Uterus (tissue), 4 donors: ENCODE results near the gene ZRSR2. TPM values are rescaled to one million over a fixed set of nuclear protein-coding genes. Genes with fewer than 3 reads are reported as not detected.

Experiments
- DNase-seq, 2 donors: peaks; one replicate each; pipeline ENCODE4 v3.0.0-alpha.2; 2019 to 2020
- H3K27ac ChIP-seq, 2 donors: fragments of 200-600 bp; sonication (generic); 1 replicate in 1 of 2; 2 replicates in 1 of 2; pipeline ENCODE4 v1.5.1; 2016 to 2018
- H3K27me3 ChIP-seq, 2 donors: fragments of 200-600 bp; sonication (generic); one replicate each; pipeline ENCODE4 v1.5.1; 2018 to 2019; ENCODE audit warnings: control low read depth in 1 of 2
- H3K36me3 ChIP-seq, 2 donors: fragments of 200-600 bp; sonication (generic); one replicate each; pipeline ENCODE4 v1.5.1; 2019; ENCODE audit warnings: control low read depth in 1 of 2
- H3K4me1 ChIP-seq, 2 donors: fragments of 200-600 bp; sonication (generic); one replicate each; pipeline ENCODE4 v1.5.1; 2018 to 2019; ENCODE audit warnings: control low read depth in 1 of 2
- H3K4me3 ChIP-seq, 2 donors: fragments of 200-600 bp; sonication (generic); 1 replicate in 1 of 2; 2 replicates in 1 of 2; pipeline ENCODE4 v1.5.1; 2018 to 2019; ENCODE audit warnings: mild to moderate bottlenecking in 1 of 2
- H3K9me3 ChIP-seq, 2 donors: fragments of 200-600 bp; sonication (generic); one replicate each; pipeline ENCODE4 v1.5.1; 2019; ENCODE audit warnings: control low read depth in 1 of 2
- POLR2A ChIP-seq, 2 donors: fragments of 450-650 bp; IDR thresholded peaks; one replicate each; pipeline ENCODE4 v1.6.1; 2016; ENCODE audit warnings: antibody characterized with exemption in 2 of 2, mild to moderate bottlenecking in 1 of 2, moderate library complexity in 1 of 2
- intact Hi-C: fragments of 100-400 bp; cut with DNase I; formaldehyde crosslinking; loops from one replicate; pipeline ENCODE4 v1.15.1; 2023; ENCODE audit warnings: low total_unique reads
- total RNA-seq, 4 donors: library from RNA; depleted of rRNA in 3 of 4; stranded (reverse); fragments of >200 nt in 3 of 4; gene quantifications; one replicate each; pipeline versions ENCODE4 v1.1.0 to v1.2.4, GENCODE V29; 2014 to 2023
- TF ChIP-seq, protein P1 (sequence below), 4 experiments: fragments of 200-600 bp in 2 of 4; fragments of 450-650 bp in 2 of 4; sonication (generic) in 2 of 4; IDR thresholded peaks; one replicate each; pipeline ENCODE4 v1.5.1; 2016 to 2019; ENCODE audit warnings: antibody characterized with exemption in 4 of 4, mild to moderate bottlenecking in 2 of 4, moderate library complexity in 1 of 4
- donor health status: DM: yes; HTN: yes; CAD: no.

ZRSR2 gene
- total RNA-seq, 4 donors from 2014 or later: 1.8 to 28.2 (median 11.6) TPM

DNA sequence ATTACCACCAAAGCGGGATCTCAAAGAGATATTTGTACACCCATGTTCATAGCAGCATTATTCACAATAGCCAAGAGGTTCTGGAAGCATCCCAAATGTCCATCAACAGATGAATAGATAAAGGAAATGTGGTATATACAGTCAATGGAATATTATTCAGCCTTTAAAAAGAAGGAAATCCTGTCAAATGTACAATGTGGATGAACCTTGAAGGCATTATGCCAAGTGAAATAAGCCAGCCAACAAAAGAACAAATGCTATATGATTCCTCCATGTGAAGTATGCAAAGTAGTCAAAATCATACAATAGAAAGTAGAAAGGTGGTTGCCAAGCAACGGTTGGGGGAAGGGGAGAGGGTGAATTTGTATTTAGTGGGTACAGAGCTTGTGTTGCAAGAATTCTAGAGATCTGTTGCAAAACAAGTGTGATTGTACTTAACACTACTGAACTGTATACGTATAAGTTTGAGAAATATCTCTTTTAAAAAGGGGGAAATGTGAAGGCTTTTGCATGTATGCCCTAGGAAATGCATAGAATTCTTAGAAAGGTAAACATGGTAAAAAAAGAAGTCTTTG is 5.0 kb upstream of the ZRSR2 start:
- TF ChIP-seq, protein P1, sequence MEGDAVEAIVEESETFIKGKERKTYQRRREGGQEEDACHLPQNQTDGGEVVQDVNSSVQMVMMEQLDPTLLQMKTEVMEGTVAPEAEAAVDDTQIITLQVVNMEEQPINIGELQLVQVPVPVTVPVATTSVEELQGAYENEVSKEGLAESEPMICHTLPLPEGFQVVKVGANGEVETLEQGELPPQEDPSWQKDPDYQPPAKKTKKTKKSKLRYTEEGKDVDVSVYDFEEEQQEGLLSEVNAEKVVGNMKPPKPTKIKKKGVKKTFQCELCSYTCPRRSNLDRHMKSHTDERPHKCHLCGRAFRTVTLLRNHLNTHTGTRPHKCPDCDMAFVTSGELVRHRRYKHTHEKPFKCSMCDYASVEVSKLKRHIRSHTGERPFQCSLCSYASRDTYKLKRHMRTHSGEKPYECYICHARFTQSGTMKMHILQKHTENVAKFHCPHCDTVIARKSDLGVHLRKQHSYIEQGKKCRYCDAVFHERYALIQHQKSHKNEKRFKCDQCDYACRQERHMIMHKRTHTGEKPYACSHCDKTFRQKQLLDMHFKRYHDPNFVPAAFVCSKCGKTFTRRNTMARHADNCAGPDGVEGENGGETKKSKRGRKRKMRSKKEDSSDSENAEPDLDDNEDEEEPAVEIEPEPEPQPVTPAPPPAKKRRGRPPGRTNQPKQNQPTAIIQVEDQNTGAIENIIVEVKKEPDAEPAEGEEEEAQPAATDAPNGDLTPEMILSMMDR (IDR thresholded peaks at IDR 0.05): no peak
- no peak for TF ChIP-seq POLR2A (IDR thresholded peaks at IDR 0.05)
- intact Hi-C loops: no loop called here
- no peak overlapping the region for H3K27ac ChIP-seq
- H3K9me3 ChIP-seq: no peaks in the 10 kb centered on the region
- H3K36me3 ChIP-seq: no peaks in the 10 kb centered on the region
- no peaks in the 10 kb centered on the region for H3K4me1 ChIP-seq
- no peaks in the 10 kb centered on the region for H3K27me3 ChIP-seq
- H3K4me3 ChIP-seq: no peak overlapping the region
- no peak for DNase-seq

DNA sequence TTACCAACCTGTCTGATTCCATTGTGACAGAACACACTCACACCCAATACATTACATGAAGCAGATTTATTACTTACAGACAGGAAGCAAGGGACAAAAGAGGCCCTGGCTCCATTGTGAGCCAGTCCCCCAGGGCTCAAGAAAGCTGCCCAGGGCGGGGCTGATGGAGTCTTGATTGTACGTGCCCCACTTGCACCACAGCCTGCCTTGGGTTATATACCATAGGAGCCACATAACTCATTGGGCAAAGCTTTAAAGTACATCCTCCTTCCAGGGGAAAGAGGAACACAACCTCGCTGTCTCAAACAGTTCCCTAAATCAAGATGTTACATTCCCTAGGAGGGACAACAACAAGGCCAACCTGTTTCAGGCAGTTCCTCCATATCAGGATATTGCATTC is 3.4 kb upstream of the ZRSR2 start:
- Histone ChIP-seq H3K9me3 (no peaks in the 10 kb centered on the region), H3K36me3 (no peaks in the 10 kb centered on the region), H3K27ac (no peak overlapping the region), H3K4me1 (no peaks in the 10 kb centered on the region), H3K4me3 (no peak overlapping the region), H3K27me3 (no peaks in the 10 kb centered on the region)
- TF ChIP-seq POLR2A (IDR thresholded peaks at IDR 0.05): no peak
- TF ChIP-seq, protein P1 (IDR thresholded peaks at IDR 0.05): no peak
- intact Hi-C loops: no loop called here
- DNase-seq: no peak

DNA sequence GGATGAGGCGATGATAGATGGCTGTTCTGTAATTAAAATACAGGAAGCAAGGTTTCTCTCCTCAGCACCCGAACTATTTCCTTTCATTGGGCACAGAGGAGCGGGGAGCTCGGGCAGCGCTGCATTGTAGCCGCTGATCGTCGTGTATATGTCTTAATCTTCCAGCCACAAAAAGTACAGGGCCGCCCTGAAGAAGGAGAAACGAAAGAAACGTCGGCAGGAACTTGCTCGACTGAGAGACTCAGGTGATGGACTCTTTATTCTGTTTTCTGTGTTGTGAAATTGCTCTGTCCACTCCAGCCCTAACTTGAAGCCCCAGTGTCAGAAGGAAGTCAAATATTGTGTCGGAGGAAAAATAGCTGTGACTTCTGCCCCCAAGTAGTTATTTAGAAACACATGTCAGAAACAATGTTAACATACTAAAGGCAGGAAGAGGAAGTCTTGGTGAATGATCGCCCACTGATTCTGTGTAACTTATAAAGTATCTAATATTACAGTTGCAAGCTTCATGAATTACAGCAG is 546 bp downstream of the ZRSR2 start:
- TF ChIP-seq, protein P1 (IDR thresholded peaks at IDR 0.05): no peak
- no peak for TF ChIP-seq POLR2A (IDR thresholded peaks at IDR 0.05)
- Histone ChIP-seq H3K4me1 (no peaks in the 10 kb centered on the region), H3K9me3 (no peaks in the 10 kb centered on the region), H3K27me3 (no peaks in the 10 kb centered on the region), H3K4me3 (peak overlapping the region; percentile 67 to 81), H3K27ac (peak overlapping the region; percentile 77 to 81), H3K36me3 (no peaks in the 10 kb centered on the region)
- intact Hi-C loops: no loop called here
- no peak for DNase-seq

DNA sequence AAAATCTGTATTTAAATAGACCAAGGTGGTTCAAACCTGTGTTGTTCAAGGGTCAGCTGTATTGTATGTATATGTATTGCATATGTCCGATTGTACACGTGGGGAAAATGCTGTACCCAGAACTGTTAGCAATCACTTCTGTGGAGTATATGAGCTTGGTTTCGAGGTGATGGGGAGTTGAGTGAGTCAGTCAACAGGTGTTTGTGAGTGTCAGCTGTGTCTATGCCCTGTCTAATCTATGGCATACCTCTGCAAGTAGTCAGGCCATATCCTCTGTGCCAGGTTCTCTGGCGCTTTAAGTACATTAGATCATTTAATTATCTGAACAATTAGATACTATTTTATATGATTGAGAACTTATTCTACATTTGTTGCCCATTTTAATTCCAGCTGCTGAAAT is 7.4 kb downstream of the ZRSR2 start:
- TF ChIP-seq POLR2A (IDR thresholded peaks at IDR 0.05): no peak
- TF ChIP-seq, protein P1 (IDR thresholded peaks at IDR 0.05): no peak
- intact Hi-C loops: no loop called here
- Histone ChIP-seq H3K9me3 (no peaks in the 10 kb centered on the region), H3K4me1 (no peaks in the 10 kb centered on the region), H3K27me3 (no peaks in the 10 kb centered on the region), H3K36me3 (no peaks in the 10 kb centered on the region), H3K4me3 (no peak overlapping the region), H3K27ac (no peak overlapping the region)
- DNase-seq: no peak

DNA sequence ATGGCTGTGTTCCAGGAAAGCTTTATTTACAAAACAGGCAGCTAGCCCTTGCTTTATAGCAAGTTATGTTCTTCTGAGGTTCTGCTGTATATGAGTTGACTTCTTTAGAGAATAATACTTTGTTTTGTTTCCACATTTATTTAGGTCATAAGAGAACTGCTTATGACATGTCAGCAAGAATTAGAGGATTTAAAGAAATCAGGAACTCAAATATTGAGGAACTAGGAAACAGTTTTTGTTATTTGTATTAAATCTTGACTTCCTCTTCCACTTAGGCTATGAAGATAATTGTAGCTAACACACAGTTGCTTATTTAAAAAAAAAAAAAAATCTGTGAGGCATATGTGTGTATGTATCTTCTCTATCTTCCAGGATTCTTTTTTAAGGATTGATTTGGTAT is 14.3 kb downstream of the ZRSR2 start:
- DNase-seq: no peak
- intact Hi-C loops: no loop called here
- Histone ChIP-seq H3K27me3 (no peaks in the 10 kb centered on the region), H3K9me3 (no peaks in the 10 kb centered on the region), H3K27ac (no peak overlapping the region), H3K4me3 (no peak overlapping the region), H3K36me3 (no peaks in the 10 kb centered on the region), H3K4me1 (no peaks in the 10 kb centered on the region)
- no peak for TF ChIP-seq POLR2A (IDR thresholded peaks at IDR 0.05)
- TF ChIP-seq, protein P1 (IDR thresholded peaks at IDR 0.05): no peak
